Panc1 (cell line): ENCODE results near the gene WDR20. TPM values are rescaled to one million over a fixed set of nuclear protein-coding genes. Genes with fewer than 3 reads are reported as not detected.

Source experiments
- ATAC-seq: fragments of 200-7000 bp; cut with Tn5 transposase; 2 replicates; pipeline ENCODE4 v1.9.1; 2020; ENCODE audit warnings: mild to moderate bottlenecking, moderate library complexity
- BruUV-seq: library from RNA; stranded (reverse); fragments of 400-500 nt; replicated peaks from 2 replicates; lab custom pipeline; 2021; lab: Mats Ljungman, UMichigan
- CTCF ChIA-PET: fragments of 300-600 bp; sonication (Branson Sonifier 250); formaldehyde crosslinking; loops from one replicate; lab custom pipeline; 2022; ENCODE audit warnings: antibody characterized with exemption; lab: Charles Lee
- POLR2A ChIA-PET: fragments of 300-600 bp; sonication (Branson Sonifier 250); formaldehyde crosslinking; loops from one replicate; lab custom pipeline; 2022; ENCODE audit warnings: antibody characterized with exemption; lab: Charles Lee
- DNase-seq: peaks from one replicate; pipeline ENCODE4 v3.0.0-alpha.2; 2010; ENCODE audit warnings: low read depth, low spot score
- H3K27ac ChIP-seq: 2 replicates; pipeline ENCODE4 v1.5.1; 2011; ENCODE audit warnings: mild to moderate bottlenecking, low read length, inconsistent platforms
- H3K27me3 ChIP-seq: fragments of 200-500 bp; sonication (Bioruptor generic); 2 replicates; pipeline ENCODE4 v1.6.0; 2014; ENCODE audit warnings: low read length, inconsistent platforms; ENCODE audit not compliant: control insufficient read depth, insufficient read depth
- H3K36me3 ChIP-seq: fragments of 200-500 bp; sonication (Bioruptor generic); 2 replicates; pipeline ENCODE4 v1.5.1; 2014; ENCODE audit warnings: inconsistent platforms, mild to moderate bottlenecking, low read length, moderate library complexity; ENCODE audit not compliant: control insufficient read depth, insufficient read depth
- H3K4me1 ChIP-seq: 2 replicates; pipeline ENCODE4 v1.5.1; 2011; ENCODE audit warnings: inconsistent platforms, mild to moderate bottlenecking, low read length, moderate library complexity; ENCODE audit not compliant: control insufficient read depth, insufficient read depth
- H3K4me3 ChIP-seq, 2 experiments: 2 replicates each; pipeline ENCODE4 v1.5.1; 2011 to 2012; ENCODE audit warnings: low read depth in 2 of 2, low read length in 2 of 2, mild to moderate bottlenecking in 2 of 2, inconsistent platforms in 1 of 2, moderate library complexity in 1 of 2
- H3K9me3 ChIP-seq: fragments of 200-500 bp; sonication (Bioruptor generic); 2 replicates; pipeline ENCODE4 v1.5.1; 2014; ENCODE audit warnings: low read depth, mild to moderate bottlenecking, inconsistent platforms, low read length, moderate library complexity; ENCODE audit not compliant: control insufficient read depth, insufficient read depth
- POLR2AphosphoS5 ChIP-seq: IDR thresholded peaks from 2 replicates; pipeline ENCODE4 v1.6.1; 2012; ENCODE audit warnings: mild to moderate bottlenecking, low read depth, low read length, moderate library complexity
- SIN3A ChIP-seq: IDR thresholded peaks from 2 replicates; pipeline ENCODE4 v1.6.1; 2012; ENCODE audit warnings: low read depth, mild to moderate bottlenecking, low read length, moderate library complexity, borderline replicate concordance; ENCODE audit not compliant: insufficient read depth
- TCF7L2 ChIP-seq: IDR thresholded peaks from 2 replicates; pipeline ENCODE4 v1.6.1; 2011; ENCODE audit warnings: mild to moderate bottlenecking, low read depth, low read length, inconsistent platforms
- in situ Hi-C: cut with HindIII; loops from 2 replicates; pipeline ENCODE4 v1.10.0; 2016; ENCODE audit warnings: low sequenced_read_pairs, low pct_unique_long_range_greater_than_20kb
- intact Hi-C: fragments of 100-400 bp; cut with micrococcal nuclease; formaldehyde crosslinking; loops from one replicate; pipeline ENCODE4 v1.10.0; 2022; ENCODE audit not compliant: unreplicated experiment
- total RNA-seq: library from RNA; stranded (reverse); gene quantifications from one replicate; pipeline ENCODE4 v1.2.1, GENCODE V29; 2021; ENCODE audit not compliant: unreplicated experiment
- TF ChIP-seq, protein P1 (sequence below), 2 experiments: IDR thresholded peaks; 2 replicates each; pipeline ENCODE4 v1.6.1; 2011 to 2012; ENCODE audit warnings: low read depth in 2 of 2, control low read depth in 1 of 2, low read length in 1 of 2, mild to moderate bottlenecking in 1 of 2, moderate library complexity in 1 of 2; ENCODE audit not compliant: insufficient read depth in 1 of 2
- TF ChIP-seq, protein P2 (sequence below): fragments of 450-650 bp; IDR thresholded peaks from 2 replicates; pipeline ENCODE4 v1.5.1; 2017; ENCODE audit warnings: mild to moderate bottlenecking

The WDR20 gene
- total RNA-seq, 1 experiment from 2014 or later = 20.2 TPM

DNA sequence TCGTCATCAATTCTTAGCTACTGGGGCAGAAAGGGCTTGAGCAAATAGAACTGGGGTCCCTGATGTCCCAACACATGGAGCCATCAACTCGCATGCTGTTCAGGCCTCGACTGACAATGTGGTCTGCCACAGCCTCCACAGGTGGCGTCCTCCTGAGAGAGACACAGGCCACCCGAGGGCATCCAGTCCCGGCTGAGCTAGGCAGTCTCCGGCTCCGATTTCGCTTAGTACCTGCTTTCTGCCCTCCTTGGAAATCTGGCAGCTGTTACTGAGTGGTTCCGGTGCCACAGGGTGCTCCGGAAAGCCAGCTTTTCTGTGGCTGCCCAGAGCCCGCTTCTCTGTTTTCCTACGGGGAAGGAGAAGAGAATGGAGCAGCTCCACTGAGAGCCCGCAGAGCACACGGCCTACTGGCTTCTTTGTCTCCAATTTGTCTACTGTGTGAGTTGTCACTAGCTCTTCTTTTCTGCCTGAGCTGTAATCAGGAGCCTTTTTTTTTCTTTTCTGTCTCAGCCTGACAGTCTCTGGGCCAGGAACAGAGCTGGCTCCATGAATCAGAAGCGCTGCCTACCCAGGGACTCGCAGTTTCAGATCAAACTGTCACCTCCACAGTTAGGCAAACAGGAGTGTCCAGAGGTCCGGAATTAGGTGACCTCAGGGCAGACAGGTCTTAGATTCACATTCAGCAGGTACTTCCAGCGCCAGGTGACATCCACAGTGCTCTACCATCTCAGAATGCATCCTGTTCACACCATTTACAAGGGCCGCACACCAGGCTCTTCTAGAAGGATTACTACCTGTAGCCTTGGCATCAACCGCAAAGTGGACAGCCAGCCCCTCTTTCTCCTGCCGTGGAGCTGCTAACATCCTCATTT, 92.0 kb downstream of the WDR20 start:
- no peak for ATAC-seq
- no peak for TF ChIP-seq TCF7L2
- no peak for TF ChIP-seq POLR2AphosphoS5
- TF ChIP-seq SIN3A = no peak
- TF ChIP-seq, protein P1, sequence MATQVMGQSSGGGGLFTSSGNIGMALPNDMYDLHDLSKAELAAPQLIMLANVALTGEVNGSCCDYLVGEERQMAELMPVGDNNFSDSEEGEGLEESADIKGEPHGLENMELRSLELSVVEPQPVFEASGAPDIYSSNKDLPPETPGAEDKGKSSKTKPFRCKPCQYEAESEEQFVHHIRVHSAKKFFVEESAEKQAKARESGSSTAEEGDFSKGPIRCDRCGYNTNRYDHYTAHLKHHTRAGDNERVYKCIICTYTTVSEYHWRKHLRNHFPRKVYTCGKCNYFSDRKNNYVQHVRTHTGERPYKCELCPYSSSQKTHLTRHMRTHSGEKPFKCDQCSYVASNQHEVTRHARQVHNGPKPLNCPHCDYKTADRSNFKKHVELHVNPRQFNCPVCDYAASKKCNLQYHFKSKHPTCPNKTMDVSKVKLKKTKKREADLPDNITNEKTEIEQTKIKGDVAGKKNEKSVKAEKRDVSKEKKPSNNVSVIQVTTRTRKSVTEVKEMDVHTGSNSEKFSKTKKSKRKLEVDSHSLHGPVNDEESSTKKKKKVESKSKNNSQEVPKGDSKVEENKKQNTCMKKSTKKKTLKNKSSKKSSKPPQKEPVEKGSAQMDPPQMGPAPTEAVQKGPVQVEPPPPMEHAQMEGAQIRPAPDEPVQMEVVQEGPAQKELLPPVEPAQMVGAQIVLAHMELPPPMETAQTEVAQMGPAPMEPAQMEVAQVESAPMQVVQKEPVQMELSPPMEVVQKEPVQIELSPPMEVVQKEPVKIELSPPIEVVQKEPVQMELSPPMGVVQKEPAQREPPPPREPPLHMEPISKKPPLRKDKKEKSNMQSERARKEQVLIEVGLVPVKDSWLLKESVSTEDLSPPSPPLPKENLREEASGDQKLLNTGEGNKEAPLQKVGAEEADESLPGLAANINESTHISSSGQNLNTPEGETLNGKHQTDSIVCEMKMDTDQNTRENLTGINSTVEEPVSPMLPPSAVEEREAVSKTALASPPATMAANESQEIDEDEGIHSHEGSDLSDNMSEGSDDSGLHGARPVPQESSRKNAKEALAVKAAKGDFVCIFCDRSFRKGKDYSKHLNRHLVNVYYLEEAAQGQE (IDR thresholded peaks at IDR 0.05; ENCODE audit: insufficient read depth in 1 of 2, low read depth in 2 of 2, low read length in 1 of 2) = no peak
- TF ChIP-seq, protein P2, sequence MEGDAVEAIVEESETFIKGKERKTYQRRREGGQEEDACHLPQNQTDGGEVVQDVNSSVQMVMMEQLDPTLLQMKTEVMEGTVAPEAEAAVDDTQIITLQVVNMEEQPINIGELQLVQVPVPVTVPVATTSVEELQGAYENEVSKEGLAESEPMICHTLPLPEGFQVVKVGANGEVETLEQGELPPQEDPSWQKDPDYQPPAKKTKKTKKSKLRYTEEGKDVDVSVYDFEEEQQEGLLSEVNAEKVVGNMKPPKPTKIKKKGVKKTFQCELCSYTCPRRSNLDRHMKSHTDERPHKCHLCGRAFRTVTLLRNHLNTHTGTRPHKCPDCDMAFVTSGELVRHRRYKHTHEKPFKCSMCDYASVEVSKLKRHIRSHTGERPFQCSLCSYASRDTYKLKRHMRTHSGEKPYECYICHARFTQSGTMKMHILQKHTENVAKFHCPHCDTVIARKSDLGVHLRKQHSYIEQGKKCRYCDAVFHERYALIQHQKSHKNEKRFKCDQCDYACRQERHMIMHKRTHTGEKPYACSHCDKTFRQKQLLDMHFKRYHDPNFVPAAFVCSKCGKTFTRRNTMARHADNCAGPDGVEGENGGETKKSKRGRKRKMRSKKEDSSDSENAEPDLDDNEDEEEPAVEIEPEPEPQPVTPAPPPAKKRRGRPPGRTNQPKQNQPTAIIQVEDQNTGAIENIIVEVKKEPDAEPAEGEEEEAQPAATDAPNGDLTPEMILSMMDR = no peak
- no peaks in the 10 kb centered on the region for H3K9me3 ChIP-seq
- ChIA-PET CTCF (interaction anchor here (0.6 kb wide), 1 partner anchor 84 kb away, joined by 8 read pairs; no protein-coding TSS in a partner anchor), POLR2A (no interaction called here)
- H3K4me1 ChIP-seq = no peaks in the 10 kb centered on the region; the same call in none of the 2 replicates
- no TSS peak for BruUV-seq
- no peak overlapping the region for H3K27ac ChIP-seq
- in situ Hi-C loops (no loop called here), intact Hi-C loops (no loop called here)
- no peak overlapping the region for H3K4me3 ChIP-seq
- H3K27me3 ChIP-seq = no peaks in the 10 kb centered on the region
- H3K36me3 ChIP-seq = no peaks in the 10 kb centered on the region
- no peak for DNase-seq

DNA sequence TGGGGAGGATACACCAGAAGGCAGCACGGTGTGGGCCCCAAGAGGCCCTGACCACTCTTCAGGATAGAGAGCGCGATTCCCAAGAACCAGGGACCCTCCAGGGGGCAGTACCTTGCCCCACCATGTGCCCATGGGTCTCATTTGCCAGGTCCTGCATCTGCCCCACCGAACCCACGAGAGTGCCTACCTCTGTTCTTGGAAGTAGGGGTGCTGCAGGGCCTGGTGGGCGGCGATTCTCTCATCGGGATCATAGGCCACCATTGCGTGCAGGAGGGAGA, 92.6 kb downstream of the WDR20 start:
- no peak overlapping the region for H3K27ac ChIP-seq
- no peak for ATAC-seq
- H3K4me1 ChIP-seq = no peaks in the 10 kb centered on the region; the same call in none of the 2 replicates
- no peak overlapping the region for H3K4me3 ChIP-seq
- BruUV-seq = no TSS peak
- in situ Hi-C loops = no loop called here
- H3K9me3 ChIP-seq = no peaks in the 10 kb centered on the region
- no peak for DNase-seq
- TF ChIP-seq POLR2AphosphoS5 (no peak), TCF7L2 (no peak)
- ChIA-PET POLR2A (no interaction called here), CTCF (no interaction called here)
- no peaks in the 10 kb centered on the region for H3K27me3 ChIP-seq
- intact Hi-C loops = no loop called here
- H3K36me3 ChIP-seq = no peaks in the 10 kb centered on the region

DNA sequence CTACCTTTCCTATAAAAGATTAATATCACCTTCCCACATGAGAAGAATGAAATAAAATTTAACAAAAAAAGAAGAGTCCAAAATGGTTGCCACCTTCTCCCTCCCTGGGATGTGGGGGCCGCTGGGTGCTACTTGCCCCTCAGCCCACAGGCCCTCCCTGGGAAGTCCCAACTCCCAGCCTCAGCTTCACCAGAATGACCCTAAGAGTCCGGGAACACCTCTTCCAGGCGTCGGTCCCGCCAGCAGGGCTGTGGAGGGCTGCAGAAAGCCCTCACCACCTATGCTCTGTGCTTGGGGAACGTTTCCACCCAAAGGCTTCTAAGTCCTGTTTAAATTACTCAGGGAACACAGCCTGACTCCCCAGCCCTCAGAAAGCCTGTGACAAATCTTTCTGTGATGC, 93.4 kb downstream of the WDR20 start:
- intact Hi-C loops = no loop called here

More for the DNA sequence above, 93.4 kb downstream of the WDR20 start:
- H3K9me3 ChIP-seq = no peaks in the 10 kb centered on the region
- H3K4me1 ChIP-seq = no peaks in the 10 kb centered on the region; the same call in none of the 2 replicates
- H3K36me3 ChIP-seq = no peaks in the 10 kb centered on the region
- no peaks in the 10 kb centered on the region for H3K27me3 ChIP-seq
- DNase-seq (no peak), ATAC-seq (no peak)
- CTCF ChIA-PET = no interaction called here
- POLR2A ChIA-PET = no interaction called here
- BruUV-seq = no TSS peak
- H3K27ac ChIP-seq = no peak overlapping the region
- TF ChIP-seq TCF7L2 (no peak), SIN3A (no peak), POLR2AphosphoS5 (no peak)
- TF ChIP-seq, protein P2 = no peak
- TF ChIP-seq, protein P1 (IDR thresholded peaks at IDR 0.05; ENCODE audit: insufficient read depth in 1 of 2, low read depth in 2 of 2, low read length in 1 of 2) = no peak
- in situ Hi-C loops = no loop called here
- no peak overlapping the region for H3K4me3 ChIP-seq
